ENCODE data around the gene HLA-DRA.

GRCh38 chr6:32491700-32492099 lies 52.0 kb downstream of the HLA-DRA start:
- TF ChIP-seq EZH2 (IDR thresholded peaks at IDR 0.05), result no peak
- no peak for TF ChIP-seq CTCF (IDR thresholded peaks at IDR 0.05)
- TF ChIP-seq EZH2phosphoT487 (IDR thresholded peaks at IDR 0.05), result no peak

All from neural progenitor cell (in vitro differentiated cells).